Measurements from ENCODE around the gene TSPYL1.

Gene TSPYL1

DNA sequence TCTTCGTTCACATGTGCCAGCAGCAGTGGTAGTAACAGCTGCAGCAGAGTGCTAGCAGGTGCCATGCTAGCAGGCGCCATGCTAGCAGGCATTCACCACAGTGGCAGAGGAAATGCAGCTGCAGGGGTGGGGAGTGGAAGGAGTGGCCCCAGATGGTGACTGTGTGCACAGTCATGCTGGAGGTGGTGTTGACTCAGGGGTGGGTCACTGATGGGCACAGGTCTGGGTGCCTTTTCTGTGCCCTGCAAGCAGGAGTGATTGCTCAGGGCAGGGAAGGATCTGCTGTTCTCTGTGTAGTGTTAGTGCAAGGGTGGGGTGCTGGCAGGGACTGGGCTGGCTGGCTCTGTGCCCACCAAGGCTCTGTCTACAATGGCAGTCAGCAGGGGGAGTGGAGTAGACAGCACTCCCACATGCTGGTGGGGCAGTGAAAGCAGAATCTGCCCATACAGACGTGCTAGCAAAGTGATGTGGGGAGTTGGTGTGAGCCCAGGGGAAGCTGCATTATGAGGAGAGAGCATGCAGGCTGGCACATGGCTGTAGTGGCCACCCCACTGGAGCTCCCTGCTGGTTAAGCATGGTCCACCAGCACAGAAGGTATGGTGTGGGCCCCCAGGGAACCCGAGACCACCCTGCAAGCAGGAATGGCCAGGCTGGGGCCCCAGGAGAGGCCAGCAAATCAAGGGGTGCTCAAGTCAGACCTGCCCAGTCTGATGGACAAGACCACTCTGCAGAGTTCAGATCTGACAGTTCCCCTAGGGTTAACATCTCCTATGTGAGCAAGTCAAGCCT, 14.5 kb downstream of the TSPYL1 start:
- TF ChIP-seq, protein P1, sequence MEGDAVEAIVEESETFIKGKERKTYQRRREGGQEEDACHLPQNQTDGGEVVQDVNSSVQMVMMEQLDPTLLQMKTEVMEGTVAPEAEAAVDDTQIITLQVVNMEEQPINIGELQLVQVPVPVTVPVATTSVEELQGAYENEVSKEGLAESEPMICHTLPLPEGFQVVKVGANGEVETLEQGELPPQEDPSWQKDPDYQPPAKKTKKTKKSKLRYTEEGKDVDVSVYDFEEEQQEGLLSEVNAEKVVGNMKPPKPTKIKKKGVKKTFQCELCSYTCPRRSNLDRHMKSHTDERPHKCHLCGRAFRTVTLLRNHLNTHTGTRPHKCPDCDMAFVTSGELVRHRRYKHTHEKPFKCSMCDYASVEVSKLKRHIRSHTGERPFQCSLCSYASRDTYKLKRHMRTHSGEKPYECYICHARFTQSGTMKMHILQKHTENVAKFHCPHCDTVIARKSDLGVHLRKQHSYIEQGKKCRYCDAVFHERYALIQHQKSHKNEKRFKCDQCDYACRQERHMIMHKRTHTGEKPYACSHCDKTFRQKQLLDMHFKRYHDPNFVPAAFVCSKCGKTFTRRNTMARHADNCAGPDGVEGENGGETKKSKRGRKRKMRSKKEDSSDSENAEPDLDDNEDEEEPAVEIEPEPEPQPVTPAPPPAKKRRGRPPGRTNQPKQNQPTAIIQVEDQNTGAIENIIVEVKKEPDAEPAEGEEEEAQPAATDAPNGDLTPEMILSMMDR (IDR thresholded peaks at IDR 0.05; ENCODE audit: insufficient read depth, low read depth, low read length, missing control alignments), result no peak
- peak; percentile 88 for DNase-seq (ENCODE audit: low read depth)
- H3K4me3 ChIP-seq (ENCODE audit: low read length), result no peak overlapping the region

DNA sequence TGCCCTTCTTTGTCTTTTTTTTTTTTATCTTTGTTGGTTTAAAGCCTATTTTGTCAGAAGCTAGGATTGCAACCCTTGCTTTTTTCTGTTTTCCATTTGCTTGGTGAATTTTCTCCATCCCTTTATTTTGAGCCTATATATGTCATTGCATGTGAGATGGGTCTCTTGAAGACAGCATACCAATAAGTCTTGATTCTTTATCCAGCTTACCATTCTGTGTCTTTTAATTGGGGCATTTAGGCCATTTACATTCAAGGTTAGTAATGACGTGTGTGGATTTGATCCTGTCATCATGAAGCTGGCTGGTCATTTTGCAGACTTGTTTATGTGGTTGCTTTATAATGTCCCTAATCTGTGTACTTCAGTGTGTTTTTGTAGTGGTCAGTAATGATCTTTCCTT, 16.4 kb downstream of the TSPYL1 start:
- TF ChIP-seq, protein P1 (IDR thresholded peaks at IDR 0.05; ENCODE audit: insufficient read depth, low read depth, low read length, missing control alignments), result no peak
- no peak overlapping the region for H3K4me3 ChIP-seq (ENCODE audit: low read length)
- no peak for DNase-seq (ENCODE audit: low read depth)

DNA sequence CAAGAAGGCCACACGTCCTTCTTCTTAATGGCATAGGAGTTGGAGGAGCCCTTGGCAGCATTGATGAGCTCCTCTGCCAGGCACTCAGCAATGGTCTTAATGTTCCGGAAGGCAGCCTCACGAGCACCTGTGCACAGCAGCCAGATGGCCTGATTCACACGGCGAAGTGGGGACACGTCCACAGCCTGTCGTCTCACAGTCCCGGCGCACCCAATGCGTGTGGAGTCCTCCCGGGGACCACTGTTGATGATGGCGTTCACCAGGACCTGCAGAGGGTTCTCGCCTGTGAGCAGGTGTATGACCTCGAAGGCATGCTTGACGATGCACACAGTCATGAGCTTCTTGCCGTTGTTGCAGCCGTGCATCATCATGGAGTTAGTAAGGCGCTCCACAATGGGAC, 21.2 kb downstream of the TSPYL1 start:
- TF ChIP-seq, protein P1 (IDR thresholded peaks at IDR 0.05; ENCODE audit: insufficient read depth, low read depth, low read length, missing control alignments), result no peak
- no peak for DNase-seq (ENCODE audit: low read depth)
- H3K4me3 ChIP-seq (ENCODE audit: low read length), result no peak overlapping the region

DNA sequence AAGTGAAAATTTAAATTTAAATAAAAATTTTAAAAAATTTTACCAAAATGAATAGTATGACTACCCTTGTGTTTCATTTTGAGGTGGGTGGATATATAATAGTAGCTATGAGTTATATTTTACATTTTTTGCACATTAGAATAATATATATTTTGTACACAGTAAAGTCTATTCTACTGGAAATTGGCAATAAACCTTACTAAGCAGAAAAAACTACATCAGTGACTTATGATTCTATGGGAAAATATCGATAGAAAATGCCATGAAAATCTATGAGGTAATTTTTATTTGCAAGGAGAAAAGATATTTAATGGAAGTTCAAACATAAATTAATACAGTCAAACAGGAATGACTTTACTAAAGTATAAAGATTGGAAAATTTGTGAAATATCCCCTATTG, 23.0 kb downstream of the TSPYL1 start:
- TF ChIP-seq, protein P1 (IDR thresholded peaks at IDR 0.05; ENCODE audit: insufficient read depth, low read depth, low read length, missing control alignments), result no peak
- DNase-seq (ENCODE audit: low read depth), result no peak
- no peak overlapping the region for H3K4me3 ChIP-seq (ENCODE audit: low read length)

DNA sequence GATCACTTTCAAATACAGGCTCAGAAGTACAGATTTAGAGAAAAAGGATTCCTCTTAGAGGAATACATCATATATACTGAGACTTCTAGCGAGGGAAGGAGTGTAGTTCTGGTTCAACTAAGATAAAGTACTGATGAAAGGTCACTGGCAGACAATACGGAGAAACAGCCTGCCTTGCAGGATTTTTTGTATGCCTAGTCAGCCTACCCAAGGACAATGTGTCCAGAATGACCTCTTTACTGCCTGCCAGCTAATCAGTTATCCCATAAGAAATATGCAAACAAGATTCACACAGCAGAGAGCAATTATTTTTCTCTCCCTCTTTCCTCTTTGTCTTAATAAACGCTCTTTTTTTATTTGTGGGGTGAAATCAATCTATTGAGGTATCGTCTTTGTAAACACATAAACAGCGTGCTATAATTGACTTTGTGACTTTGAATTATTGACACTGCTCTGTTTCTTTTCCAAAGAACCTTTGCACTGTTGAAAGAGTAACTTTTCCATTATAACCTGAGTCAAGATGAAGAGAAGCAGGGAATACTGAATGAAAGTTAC, 24.4 kb downstream of the TSPYL1 start:
- peak overlapping the region; percentile 0 for H3K4me3 ChIP-seq (ENCODE audit: low read length)
- DNase-seq (ENCODE audit: low read depth), result no peak

DNA sequence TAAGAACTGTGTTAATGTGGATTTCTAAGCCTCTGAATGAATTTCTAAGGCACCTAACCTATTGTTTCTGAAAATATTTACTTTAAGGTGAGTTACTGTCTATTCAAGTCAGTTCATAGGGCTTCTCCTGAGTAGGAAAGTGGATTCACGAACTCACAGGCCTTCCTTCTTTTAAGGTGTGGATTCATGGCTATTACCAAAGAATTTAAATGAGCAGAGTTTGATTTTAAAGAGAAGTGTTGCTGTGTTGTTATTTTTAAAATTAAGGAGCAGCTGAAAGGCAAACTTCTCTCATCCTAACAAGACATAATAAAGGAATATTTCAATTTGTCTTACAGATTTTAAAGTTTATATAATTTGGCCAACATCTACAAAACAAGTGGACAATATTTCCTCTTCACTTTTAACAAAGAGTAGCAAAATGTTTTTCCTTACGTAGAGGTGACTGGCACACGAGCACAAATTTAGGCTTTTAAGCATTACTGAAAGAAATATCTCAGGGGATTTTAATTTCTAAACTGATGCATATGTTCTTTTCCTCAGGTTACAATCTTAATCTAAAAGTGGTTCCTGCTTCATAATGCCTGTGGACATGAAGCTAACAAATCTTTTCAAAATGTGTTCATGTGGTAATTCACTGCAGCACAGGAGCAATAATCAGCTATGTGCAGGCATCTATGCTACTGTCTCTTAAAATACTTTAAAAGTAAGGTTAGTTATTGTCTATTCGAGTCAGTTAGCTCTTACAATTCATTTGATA, 25.3 kb downstream of the TSPYL1 start:
- peak overlapping the region; percentile 98 for H3K4me3 ChIP-seq (ENCODE audit: low read length)
- TF ChIP-seq, protein P1 (IDR thresholded peaks at IDR 0.05; ENCODE audit: insufficient read depth, low read depth, low read length, missing control alignments), result no peak
- DNase-seq (ENCODE audit: low read depth), result no peak

More for the DNA sequence above, 24.4 kb downstream of the TSPYL1 start:
- TF ChIP-seq, protein P1 (IDR thresholded peaks at IDR 0.05; ENCODE audit: insufficient read depth, low read depth, low read length, missing control alignments), result no peak

Measured in epithelial cell of esophagus (primary cell).